GM12878 (cell line): ENCODE results near the gene TMEM163. TPM values are rescaled to one million over a fixed set of nuclear protein-coding genes. Genes with fewer than 3 reads are reported as not detected.

Source experiments
- ATAC-seq: fragments of 200-7000 bp; cut with Tn5 transposase; 3 replicates; pipeline ENCODE4 v1.9.1; 2020; ENCODE audit warnings: mild to moderate bottlenecking, moderate library complexity
- BruUV-seq: library from RNA; stranded (reverse); fragments of 400-500 nt; replicated peaks from 2 replicates; lab custom pipeline; 2021; lab: Mats Ljungman, UMichigan
- CTCF ChIA-PET: fragments of 300-600 bp; sonication (Branson Sonifier 250); formaldehyde crosslinking; extraction: SDS; loops from one replicate; lab custom pipeline; 2021; ENCODE audit warnings: inconsistent platforms; lab: Yijun Ruan, JAX
- POLR2A ChIA-PET: fragments of 350-600 bp; formaldehyde crosslinking; extraction: SDS; loops from one replicate; lab custom pipeline; 2021; ENCODE audit warnings: inconsistent platforms; lab: Charles Lee
- RAD21 ChIA-PET: fragments of 300-600 bp; sonication (Branson Sonifier 250); formaldehyde crosslinking; loops from one replicate; lab custom pipeline; 2023; ENCODE audit warnings: antibody characterized with exemption; ENCODE audit not compliant: unreplicated experiment; lab: Charles Lee
- SMC1A ChIA-PET: fragments of 300-600 bp; sonication (Branson Sonifier 250); formaldehyde crosslinking; loops from one replicate; lab custom pipeline; 2023; ENCODE audit not compliant: unreplicated experiment, uncharacterized antibody; lab: Charles Lee
- DNase-seq: peaks from one replicate; pipeline ENCODE4 v3.0.0-alpha.2; 2011; ENCODE audit warnings: low read depth, low spot score
- FAIRE-seq: peaks from 3 replicates; lab custom pipeline; 2011; peaks lifted over from hg19 to GRCh38; lab: Jason Lieb, UNC
- H2AFZ ChIP-seq: 2 replicates; pipeline ENCODE4 v1.6.0; 2011; ENCODE audit warnings: low read depth, low read length, control low read depth; ENCODE audit not compliant: control insufficient read depth
- H3K27ac ChIP-seq: 2 replicates; pipeline ENCODE4 v1.5.1; 2011; ENCODE audit warnings: control low read depth; ENCODE audit not compliant: control insufficient read depth, insufficient read depth
- H3K27me3 ChIP-seq, 2 experiments: replicated peaks in 1 of 2; 2 replicates each; pipeline versions ENCODE4 v1.6.0 to v1.6.1; 2011; ENCODE audit warnings: low read length in 1 of 2; ENCODE audit not compliant: control insufficient read depth in 2 of 2, insufficient read depth in 2 of 2
- H3K36me3 ChIP-seq, 2 experiments: 2 replicates each; pipeline ENCODE4 v1.5.1; 2011; ENCODE audit warnings: low read length in 1 of 2; ENCODE audit not compliant: control insufficient read depth in 2 of 2, insufficient read depth in 2 of 2
- H3K4me1 ChIP-seq: 2 replicates; pipeline ENCODE4 v1.6.1; 2011; ENCODE audit warnings: mild to moderate bottlenecking, low read length, moderate library complexity, mixed read lengths; ENCODE audit not compliant: control insufficient read depth, insufficient read depth
- H3K4me2 ChIP-seq: 2 replicates; pipeline ENCODE4 v1.6.0; 2011; ENCODE audit warnings: control low read depth; ENCODE audit not compliant: control insufficient read depth, insufficient read depth
- H3K4me3 ChIP-seq: fragments of 200-600 bp; sonication (generic); 2 replicates; pipeline ENCODE4 v1.5.1; 2016
- H3K79me2 ChIP-seq: 2 replicates; pipeline ENCODE4 v1.6.0; 2011; ENCODE audit warnings: low read length; ENCODE audit not compliant: control insufficient read depth, insufficient read depth
- H3K9ac ChIP-seq: 2 replicates; pipeline ENCODE4 v1.8.0; 2011; ENCODE audit warnings: low read length, control low read depth, mixed read lengths; ENCODE audit not compliant: control insufficient read depth, insufficient read depth
- H3K9me3 ChIP-seq: replicated peaks from 3 replicates; pipeline ENCODE4 v1.5.1; 2011; ENCODE audit warnings: mild to moderate bottlenecking, low read length; ENCODE audit not compliant: control insufficient read depth, insufficient read depth
- H4K20me1 ChIP-seq: 2 replicates; pipeline ENCODE4 v1.6.0; 2011; ENCODE audit not compliant: control insufficient read depth, insufficient read depth
- FOXK2 ChIP-seq: fragments of 450-650 bp; IDR thresholded peaks from 2 replicates; pipeline ENCODE4 v1.6.1; 2017; ENCODE audit warnings: mild to moderate bottlenecking, moderate library complexity
- KLF5 ChIP-seq: fragments of 450-650 bp; IDR thresholded peaks from 2 replicates; pipeline ENCODE4 v1.6.1; 2014; ENCODE audit warnings: mild to moderate bottlenecking; ENCODE audit not compliant: partially characterized antibody
- TCF12 ChIP-seq: IDR thresholded peaks from 2 replicates; pipeline ENCODE4 v1.6.1; 2011; ENCODE audit warnings: low read depth, mild to moderate bottlenecking, low read length
- in situ Hi-C: fragments of 300-500 bp; cut with MboI; formaldehyde crosslinking; loops from 9 replicates; pipeline ENCODE4 v1.14.3; 2018; ENCODE audit warnings: mixed read lengths
- intact Hi-C: fragments of 100-400 bp; cut with micrococcal nuclease; formaldehyde crosslinking; loops from one replicate; pipeline ENCODE4 v1.14.2; 2022; ENCODE audit not compliant: unreplicated experiment
- polyA plus RNA-seq, 11 experiments: library from polyadenylated mRNA; depleted of rRNA in 4 of 11; unstranded in 6 of 11; stranded (reverse) in 5 of 11; fragments of >200 nt; fragmentation: Nextera tagmentation in 4 of 11; fragmentation: Illumina TruSeq in 1 of 11; extraction: Ambion mirVana in 4 of 11; extraction: Trizol in 1 of 11; gene quantifications; 1 replicate in 1 of 11; 2 replicates in 10 of 11; pipeline versions ENCODE4 v1.2.1 to v1.2.3, GENCODE V29; 2011 to 2016; ENCODE audit warnings: inconsistent platforms in 2 of 11, missing spikeins in 2 of 11, low read depth in 1 of 11
- total RNA-seq, 4 experiments: library from RNA; depleted of rRNA in 3 of 4; stranded (reverse); fragments of >200 nt in 3 of 4; fragmentation: Illumina TruSeq in 1 of 4; extraction: Trizol in 1 of 4; gene quantifications; 2 replicates each; pipeline versions ENCODE4 v1.2.1 to v1.2.3, GENCODE V29; 2013 to 2021
- TF ChIP-seq, protein P1 (sequence below): fragments of 450-650 bp; formaldehyde crosslinking; IDR thresholded peaks from 2 replicates; pipeline ENCODE4 v1.5.0; 2022; ENCODE audit warnings: mild to moderate bottlenecking, missing genetic modification characterization

Gene TMEM163
- total and polyA plus RNA-seq, 10 of the 15 experiments (the other 5 are each of a cell fraction or from before 2014, with no cell fraction given), result 0.05 to 0.11 (median 0.07) TPM; not detected in 4

DNA sequence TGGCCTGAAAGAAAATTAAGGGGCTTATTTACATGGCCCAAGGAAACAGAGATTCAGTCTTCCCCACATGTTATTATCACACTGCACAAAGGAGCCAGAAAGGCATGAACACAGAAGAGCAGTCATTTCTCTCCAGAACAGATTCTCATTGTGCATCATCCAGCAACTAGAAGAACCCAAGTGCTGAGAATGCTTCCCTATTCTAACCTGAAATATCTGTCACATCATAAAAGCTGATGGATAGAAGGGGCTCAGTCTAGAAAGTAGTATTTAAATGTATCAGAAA lies 145.8 kb downstream of the TMEM163 start:
- Histone ChIP-seq H3K27ac (no peak overlapping the region), H3K4me3 (no peak overlapping the region), H2AFZ (no peak overlapping the region), H3K4me1 (peaks cover 5% of the 10 kb centered on the region; the same call in 1 of the 2 replicates), H3K9ac (no peak overlapping the region), H3K4me2 (no peak overlapping the region), H3K9me3 (no peaks in the 10 kb centered on the region), H3K36me3 (no peaks in the 10 kb centered on the region), H3K79me2 (no peaks in the 10 kb centered on the region), H4K20me1 (no peaks in the 10 kb centered on the region), H3K27me3 (no peaks in the 10 kb centered on the region)
- ATAC-seq, result no peak
- RAD21 ChIA-PET, result no interaction called here
- FAIRE-seq, result no peak
- no TSS peak for BruUV-seq
- CTCF ChIA-PET, result interaction anchor here (0.5 kb wide), 1 partner anchor 685 kb away, joined by 3 read pairs; no protein-coding TSS in a partner anchor
- in situ Hi-C loops, result no loop called here
- intact Hi-C loops, result no loop called here
- no peak for TF ChIP-seq FOXK2
- TF ChIP-seq TCF12, result no peak
- no peak for TF ChIP-seq KLF5
- TF ChIP-seq, protein P1, sequence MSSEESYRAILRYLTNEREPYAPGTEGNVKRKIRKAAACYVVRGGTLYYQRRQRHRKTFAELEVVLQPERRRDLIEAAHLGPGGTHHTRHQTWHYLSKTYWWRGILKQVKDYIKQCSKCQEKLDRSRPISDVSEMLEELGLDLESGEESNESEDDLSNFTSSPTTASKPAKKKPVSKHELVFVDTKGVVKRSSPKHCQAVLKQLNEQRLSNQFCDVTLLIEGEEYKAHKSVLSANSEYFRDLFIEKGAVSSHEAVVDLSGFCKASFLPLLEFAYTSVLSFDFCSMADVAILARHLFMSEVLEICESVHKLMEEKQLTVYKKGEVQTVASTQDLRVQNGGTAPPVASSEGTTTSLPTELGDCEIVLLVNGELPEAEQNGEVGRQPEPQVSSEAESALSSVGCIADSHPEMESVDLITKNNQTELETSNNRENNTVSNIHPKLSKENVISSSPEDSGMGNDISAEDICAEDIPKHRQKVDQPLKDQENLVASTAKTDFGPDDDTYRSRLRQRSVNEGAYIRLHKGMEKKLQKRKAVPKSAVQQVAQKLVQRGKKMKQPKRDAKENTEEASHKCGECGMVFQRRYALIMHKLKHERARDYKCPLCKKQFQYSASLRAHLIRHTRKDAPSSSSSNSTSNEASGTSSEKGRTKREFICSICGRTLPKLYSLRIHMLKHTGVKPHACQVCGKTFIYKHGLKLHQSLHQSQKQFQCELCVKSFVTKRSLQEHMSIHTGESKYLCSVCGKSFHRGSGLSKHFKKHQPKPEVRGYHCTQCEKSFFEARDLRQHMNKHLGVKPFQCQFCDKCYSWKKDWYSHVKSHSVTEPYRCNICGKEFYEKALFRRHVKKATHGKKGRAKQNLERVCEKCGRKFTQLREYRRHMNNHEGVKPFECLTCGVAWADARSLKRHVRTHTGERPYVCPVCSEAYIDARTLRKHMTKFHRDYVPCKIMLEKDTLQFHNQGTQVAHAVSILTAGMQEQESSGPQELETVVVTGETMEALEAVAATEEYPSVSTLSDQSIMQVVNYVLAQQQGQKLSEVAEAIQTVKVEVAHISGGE (CRISPR knock-in tag), result no peak
- SMC1A ChIA-PET, result no interaction called here
- POLR2A ChIA-PET, result no interaction called here
- DNase-seq, result no peak
